GM18526 (cell line): ENCODE data around the gene PTPRG.

Experiments
- POLR2A ChIP-seq: IDR thresholded peaks from 3 replicates; pipeline ENCODE4 v1.6.1; 2011; ENCODE audit not compliant: insufficient read length; ENCODE audit errors: extremely low read depth

The PTPRG gene

DNA sequence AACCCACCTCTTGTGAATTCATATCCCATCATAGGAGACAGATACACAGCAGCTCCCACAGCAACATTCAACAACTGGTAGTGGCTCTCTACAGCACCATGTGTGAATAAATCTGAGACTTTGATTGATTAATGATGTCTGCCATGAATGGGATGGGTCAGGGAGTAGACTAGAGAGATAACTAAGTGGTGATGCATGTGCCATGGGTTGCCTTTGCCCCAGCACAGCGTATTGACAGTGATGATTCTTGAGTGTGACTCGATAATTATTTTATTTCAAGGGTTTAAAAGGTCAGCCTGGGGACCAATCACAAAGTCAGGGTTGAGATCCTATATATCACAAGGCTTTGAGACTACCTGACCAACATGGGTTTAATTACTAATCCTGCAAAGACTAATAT is 295.9 kb downstream of the PTPRG start:
- TF ChIP-seq POLR2A, result no peak

DNA sequence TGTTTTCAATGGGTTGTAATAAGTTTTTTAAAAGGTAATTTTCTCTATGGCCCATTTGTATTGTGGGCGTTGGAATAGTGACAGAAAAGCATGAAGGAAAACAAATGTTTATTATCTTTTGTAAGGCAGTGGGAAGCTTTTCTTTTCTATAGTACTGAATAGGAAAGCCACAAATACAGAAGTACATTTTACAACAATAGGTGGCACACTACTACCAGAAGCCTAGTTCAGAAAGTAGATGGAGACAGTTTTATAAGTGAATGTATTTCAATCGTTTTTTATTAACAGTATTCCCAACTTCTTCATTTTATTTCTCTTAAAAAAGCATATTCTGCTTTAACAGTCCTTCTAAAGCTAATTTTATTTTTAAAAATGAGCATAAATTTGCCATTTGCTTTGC is 296.7 kb downstream of the PTPRG start:
- no peak for TF ChIP-seq POLR2A

DNA sequence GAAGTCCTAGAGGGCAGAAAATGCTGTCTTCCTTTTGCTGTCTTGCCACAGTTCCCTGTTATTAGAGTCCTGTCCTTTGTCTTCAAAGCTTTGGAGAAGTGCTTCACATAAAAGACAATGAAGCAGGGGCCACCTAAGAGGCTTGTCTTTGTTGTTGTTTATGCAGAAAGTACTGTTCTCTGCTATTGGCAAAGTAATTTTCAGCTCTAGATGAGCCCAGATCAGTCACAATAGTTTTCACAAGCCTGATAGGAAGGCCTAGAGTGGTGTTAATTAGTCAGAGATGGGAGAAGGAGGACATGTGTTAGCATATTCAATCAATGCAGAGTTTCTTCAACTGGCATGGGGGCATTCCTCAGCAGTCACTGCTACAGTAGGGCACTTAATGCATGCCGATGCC is 300.0 kb downstream of the PTPRG start:
- TF ChIP-seq POLR2A, result no peak

DNA sequence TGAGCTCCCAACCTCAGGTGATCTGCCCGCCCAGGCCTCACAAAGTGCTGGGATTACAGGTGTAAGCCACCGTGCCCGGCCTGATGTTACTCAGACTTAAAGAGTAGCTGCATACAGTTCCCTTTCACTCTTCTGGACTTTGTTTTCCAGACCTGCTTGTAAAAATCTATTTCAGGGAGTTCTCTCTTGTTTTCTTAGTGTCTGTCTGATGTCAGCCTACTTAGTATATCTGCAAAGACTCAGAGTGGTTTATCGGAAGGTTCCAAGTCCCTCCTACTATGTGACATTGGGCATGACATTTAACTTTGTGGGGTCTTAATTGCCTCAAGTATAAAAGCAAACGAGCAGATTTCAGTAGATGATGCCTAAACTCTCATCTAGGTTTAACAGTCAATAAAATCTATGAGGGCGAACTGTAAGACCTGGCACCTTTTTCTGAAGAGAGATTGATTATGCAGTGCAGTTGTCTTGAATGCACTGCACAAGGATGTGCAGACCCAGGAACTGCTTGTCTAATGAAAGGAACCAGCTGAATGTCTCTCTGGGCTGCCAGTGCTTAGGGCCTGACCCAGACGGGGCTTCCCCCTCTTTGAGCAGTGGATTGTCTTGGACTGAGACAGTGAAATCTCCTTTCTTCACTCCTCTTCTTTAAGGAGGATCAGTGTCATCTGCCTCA is 301.4 kb downstream of the PTPRG start:
- no peak for TF ChIP-seq POLR2A

DNA sequence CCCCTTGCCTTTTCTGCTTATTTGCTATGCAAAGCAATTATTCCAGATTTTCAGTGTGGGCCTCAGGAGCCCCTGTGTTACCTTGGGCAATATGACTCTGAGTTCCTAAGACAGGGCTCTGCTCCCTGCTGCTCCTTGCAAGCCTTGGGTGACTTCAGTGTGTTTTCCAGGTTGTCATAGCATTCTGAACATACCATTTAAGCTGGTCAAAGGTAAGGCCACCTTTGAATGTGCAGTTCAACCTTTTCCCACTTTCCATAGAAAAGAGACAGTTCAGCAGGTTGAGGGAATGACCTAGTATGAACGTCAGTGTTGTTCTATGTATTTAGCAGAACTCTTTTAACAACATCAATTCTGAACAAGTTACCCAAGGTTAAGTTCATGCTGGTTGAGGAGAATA is 302.2 kb downstream of the PTPRG start:
- TF ChIP-seq POLR2A, result no peak

DNA sequence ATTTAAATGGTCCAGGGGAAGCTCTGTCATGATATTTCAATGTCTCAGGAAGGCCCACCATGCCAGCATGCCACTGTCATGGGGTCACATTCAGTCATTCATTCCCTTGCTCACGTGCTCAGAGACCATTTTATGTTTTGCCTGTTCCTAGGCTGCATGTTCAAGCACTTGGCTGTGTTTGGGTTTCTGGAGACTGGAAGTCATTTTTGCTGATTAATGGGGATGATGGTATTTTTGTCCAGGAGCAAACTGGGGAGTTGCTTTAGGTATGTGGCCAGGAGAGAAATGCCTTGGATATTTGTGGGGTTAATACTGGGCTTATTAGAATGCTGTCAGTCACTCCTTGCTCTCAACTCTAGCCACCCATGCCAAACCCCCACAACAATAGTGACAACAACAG is 303.5 kb downstream of the PTPRG start:
- no peak for TF ChIP-seq POLR2A

DNA sequence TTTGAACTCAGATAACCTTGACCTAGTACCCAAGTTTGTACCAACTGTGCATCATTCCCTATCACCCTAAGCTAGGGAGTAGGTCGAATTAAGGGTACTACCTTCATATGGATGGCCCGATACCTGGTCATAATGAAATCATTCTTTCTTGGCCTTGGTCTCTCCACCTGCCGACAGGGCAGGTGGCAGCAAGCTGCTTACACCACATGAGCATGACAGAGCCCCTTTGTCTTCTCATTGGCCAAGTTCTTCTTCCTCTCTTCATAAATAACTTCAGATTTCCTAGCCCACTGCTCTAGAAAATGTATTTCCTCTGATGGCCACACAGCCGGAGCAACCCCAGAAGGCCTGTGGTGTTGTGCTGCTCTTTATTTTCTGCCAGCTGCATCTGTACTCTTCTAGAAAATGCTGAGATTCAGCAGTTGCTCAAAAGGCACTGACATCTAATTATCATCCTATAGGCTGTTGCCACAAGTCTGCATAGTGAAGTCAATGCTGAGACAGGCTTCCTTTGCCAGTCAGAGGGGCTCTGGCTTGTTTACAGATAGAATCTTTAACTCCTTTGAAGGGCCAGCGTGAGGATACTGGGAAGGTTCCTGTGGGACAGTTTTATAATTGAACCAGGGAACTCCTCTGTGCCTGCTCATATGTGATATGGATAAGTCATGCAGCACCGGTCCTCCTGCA is 304.2 kb downstream of the PTPRG start:
- TF ChIP-seq POLR2A, result no peak

DNA sequence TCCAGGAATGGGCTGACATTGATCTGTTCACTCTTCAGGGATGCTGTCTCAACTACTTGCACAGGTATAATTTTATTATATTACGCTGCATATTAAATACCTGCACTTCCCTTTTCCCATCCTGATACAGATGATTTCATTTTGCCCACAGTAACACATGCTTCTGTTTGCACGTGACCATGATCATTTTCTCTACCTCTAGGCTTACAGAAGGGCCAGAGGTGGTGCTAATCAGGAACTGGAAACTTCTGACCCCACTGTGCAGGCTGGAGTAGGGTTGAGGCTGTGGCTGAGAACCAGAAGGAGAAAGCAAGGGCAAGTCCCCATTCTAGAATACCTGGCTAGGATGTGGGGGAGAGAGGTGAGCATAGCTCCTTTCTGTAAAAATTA is 304.8 kb downstream of the PTPRG start:
- no peak for TF ChIP-seq POLR2A

DNA sequence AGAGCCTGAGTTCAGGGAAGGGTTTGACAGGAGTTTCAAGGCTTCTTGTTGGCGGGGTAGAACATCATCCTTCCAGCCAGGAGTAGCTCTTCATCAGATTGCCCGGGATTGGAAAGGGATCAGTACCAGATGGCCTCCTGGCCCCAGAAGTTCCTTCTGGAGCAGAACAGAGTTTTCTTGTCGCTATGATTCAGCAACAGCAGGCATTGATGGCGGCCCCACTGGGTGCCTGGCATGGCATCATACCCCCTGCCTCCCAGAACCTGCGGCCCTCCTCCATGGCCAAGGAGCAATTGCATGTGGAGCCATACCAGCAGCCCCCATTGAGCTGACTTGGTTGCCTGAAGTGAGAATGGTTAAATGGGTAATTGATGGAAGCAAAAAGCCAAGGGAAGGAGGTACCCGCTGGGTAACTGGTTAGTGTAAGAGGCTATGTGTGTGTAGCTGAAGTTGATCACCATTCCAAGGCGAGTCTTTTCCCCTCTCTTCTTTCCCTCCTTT is 305.6 kb downstream of the PTPRG start:
- TF ChIP-seq POLR2A, result no peak

DNA sequence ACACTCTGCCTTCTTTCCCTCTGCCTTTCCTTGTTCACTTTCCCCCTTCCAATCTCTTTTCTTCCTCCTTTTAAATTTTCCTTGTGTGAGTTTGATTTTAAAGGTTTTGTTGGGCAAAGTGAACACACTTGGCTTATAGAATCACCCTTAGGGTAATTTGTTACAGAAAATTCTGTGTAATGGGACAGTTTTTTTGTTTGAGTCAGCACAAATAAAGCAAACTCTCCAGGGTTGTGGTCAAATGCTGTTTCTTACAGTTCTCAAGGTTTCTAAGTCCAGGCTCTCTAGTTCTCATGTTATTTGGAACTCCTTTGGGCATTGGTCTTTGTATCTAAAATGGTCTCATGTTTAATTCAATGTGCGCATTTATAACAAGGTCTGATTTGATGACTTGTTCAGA is 307.1 kb downstream of the PTPRG start:
- TF ChIP-seq POLR2A, result no peak

DNA sequence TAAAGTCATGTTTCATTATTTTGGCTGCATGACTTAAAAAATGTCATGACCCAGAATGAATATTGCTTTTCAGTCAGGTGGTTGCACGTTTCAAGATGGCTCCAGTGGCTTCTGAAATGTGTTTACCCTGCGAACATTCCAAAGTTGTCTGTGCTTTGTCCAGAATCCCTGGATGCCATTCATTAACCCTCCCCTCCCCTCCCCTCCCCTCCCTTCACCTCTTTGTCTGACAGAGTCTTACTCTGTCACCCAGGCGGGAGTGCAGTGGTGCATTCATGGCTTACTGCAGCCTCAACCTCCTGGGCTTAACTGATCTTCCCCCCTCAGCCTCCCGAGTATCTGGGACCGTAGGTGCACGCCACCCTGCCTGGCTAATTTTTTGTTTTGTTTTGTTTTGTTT is 308.0 kb downstream of the PTPRG start:
- TF ChIP-seq POLR2A, result no peak

DNA sequence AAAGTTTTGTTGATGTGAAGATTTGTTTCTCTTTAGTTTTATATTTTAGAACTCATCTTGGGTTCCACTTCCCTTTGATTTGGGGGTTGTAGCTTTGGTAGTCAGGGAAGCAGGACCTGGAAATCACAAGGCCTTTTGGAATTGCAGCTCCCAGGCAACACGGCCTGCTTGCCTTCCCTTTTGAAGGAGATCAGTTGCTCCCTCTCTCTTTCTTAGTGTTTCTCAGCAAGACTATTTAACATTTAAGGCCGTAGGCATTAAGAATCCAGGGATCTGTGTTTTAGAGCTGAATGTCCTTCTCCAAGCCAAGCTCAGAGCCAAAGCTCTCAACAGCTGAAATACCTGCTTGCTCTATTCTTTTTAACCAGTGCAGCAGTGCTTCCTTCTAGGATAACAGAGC is 310.3 kb downstream of the PTPRG start:
- no peak for TF ChIP-seq POLR2A

DNA sequence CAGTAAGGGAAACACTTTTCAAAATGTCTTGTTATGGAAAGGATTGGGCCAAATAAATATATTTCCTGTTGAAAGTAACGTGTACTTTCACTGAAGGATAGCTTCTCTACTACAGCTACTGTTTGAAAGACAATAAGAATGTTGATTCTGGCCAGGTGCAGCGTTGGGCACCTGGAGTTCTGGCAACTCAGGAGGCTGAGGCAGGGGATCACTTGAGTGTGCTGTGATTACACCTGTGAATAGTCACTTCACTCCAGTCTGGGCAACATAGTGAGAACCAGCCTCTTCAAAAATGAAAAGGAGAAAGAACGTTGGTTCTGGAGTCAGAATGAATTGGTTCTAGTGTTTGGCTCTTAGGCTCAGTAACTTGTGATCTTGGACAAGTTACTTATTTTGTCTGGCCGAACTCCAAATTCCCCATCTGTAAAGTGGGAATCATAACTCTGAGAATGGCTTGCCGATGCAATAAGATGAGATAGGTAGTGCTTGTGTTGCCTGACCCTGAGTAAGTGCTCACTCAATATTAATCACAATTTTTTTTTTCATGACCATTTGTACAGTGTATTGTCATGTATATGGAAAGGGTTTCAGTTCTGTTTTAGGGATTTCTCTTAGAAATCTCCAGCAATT is 310.8 kb downstream of the PTPRG start:
- no peak for TF ChIP-seq POLR2A

DNA sequence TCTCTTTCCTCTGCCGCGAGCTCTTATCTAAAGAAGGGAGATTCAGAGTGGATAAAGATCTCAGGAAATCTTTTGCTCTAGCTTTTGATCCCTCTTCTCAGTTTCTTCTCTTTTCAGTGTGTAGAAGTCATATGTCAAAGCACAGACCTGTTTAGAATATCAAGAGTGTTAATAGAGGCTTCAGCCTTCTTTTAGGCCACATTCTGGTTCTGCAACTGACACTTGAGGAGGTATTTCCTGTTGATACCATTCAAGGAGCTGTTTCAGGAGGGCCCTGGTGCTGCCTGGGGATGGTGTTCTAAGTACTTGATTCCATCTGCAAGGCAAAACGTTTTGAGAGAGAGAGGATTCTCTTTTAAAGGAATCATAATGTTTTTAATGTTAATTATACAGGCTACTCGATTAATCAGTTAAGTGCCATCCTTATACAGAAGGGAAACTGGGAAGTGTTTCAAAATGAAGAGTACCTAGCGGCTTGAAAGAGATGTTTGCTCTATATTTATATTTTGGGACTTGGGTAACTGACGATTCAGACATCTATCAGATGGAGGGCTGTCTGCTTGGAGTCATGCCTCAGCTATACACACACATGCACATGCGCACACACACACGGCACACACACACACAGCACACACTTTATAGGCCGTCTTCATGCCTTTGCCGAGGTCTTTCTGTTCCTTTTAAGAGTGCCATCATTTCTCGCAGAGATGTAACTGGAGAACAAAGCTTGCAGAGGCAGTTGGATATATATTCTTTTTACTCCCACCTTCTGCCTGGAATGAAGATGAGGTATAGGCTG is 313.9 kb downstream of the PTPRG start:
- no peak for TF ChIP-seq POLR2A

DNA sequence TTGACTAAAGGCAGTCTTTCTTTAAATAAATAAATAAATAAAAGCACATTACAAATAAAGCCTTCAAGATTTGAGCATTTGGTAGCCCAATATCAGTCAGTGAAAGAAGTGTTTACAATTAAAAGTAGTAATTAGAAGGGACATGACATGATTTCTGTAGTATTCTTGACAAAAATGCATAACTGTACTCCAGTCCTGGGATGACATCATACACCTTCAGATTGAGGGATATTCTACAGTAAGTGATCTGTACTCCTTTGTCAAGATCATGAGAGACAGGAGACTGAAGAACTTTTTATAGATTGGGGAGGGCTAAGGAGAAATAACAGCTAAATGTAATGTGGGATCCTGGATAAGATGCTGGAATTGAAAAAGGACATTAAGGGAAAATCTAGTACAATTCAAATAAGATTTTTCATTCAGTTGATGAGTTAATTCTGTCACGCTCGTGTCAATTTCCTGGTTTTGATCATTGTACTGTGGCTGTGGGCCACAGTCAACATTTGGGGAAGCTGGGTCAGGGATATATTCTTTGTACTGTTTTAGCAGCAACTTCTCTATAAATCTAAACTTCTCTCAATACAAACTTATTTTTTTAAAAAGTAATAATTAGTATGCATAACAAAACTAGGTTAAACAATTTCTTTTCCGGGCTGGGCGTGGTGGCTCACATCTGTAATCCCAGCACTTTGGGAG is 314.8 kb downstream of the PTPRG start:
- TF ChIP-seq POLR2A, result no peak
